D721Med (cell line): Measurements from ENCODE around the gene TMEM132A.

ENCODE experiments used
- DNase-seq: peaks from one replicate; pipeline ENCODE4 v3.0.0; 2011; ENCODE audit warnings: low spot score; ENCODE audit not compliant: insufficient read length
- FAIRE-seq: peaks from 2 replicates; lab custom pipeline; 2011; peaks lifted over from hg19 to GRCh38; lab: Jason Lieb, UNC
- CTCF ChIP-seq: IDR thresholded peaks from 2 replicates; pipeline ENCODE4 v1.5.1; 2012; ENCODE audit warnings: mild to moderate bottlenecking, control low read depth; ENCODE audit not compliant: insufficient read depth; ENCODE audit errors: missing control alignments

Gene TMEM132A

DNA sequence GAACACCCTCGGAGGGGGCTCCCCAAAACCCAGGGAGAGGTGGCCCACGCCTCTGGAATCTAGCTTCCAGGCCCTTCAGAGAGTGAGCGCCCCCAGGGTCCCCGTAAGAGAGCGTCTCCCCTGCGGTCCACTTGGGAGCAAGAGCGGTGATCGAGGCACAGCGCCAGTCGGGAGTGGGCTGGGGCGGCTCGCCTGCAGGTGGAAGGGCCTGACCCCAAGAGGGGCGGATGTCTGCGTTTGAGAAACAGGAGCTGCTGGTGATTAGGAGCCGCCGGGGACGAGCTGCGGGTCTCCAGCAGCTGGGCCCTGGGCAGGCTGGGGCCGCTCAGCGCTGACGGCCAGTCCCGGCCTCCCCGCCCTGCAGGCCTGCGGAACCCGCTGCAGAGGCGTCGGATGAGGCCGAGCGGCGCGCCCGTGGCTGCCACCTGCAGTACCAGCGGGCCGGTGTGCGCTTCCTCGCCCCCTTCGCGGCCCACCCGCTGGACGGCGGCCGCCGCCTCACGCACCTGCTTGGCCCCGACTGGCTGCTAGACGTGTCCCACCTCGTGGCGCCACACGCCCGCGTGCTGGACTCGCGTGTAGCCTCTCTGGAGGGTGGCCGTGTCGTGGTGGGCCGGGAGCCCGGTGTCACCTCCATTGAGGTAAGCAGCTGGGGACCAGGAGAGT is 10.0 kb downstream of the TMEM132A start:
- TF ChIP-seq CTCF: no peak
- FAIRE-seq (no peak), DNase-seq (no peak)

GRCh38 chr11:60934790-60935605 is 10.7 kb downstream of the TMEM132A start:
- no peak for TF ChIP-seq CTCF
- FAIRE-seq (no peak), DNase-seq (no peak)

DNA sequence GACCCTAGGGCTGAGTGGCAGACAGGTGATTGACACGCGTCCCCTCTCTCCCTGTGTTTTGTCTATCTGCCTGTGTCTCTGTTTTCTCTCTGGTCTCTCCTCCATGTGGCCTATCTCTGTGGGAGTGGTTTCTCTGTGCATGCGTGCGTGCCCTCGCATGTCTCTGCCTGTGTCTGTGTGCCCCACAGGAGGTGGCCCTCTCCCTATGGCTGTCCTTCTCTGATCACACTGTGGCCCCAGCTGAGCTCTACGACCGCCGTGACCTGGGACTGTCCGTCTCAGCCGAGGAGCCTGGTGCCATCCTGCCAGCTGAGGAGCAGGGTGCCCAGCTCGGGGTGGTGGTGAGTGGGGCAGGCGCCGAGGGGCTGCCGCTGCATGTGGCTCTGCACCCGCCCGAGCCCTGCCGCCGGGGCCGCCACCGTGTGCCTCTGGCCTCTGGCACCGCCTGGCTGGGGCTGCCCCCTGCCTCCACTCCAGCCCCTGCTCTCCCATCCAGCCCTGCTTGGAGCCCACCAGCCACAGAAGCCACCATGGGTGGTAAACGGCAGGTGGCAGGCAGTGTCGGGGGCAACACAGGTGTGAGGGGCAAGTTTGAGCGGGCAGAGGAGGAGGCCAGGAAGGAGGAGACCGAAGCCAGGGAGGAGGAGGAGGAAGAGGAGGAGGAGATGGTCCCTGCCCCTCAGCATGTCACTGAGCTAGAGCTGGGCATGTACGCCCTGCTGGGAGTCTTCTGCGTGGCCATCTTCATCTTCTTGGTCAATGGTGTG is 11.6 kb downstream of the TMEM132A start:
- FAIRE-seq (no peak), DNase-seq (no peak)
- TF ChIP-seq CTCF: no peak

DNA sequence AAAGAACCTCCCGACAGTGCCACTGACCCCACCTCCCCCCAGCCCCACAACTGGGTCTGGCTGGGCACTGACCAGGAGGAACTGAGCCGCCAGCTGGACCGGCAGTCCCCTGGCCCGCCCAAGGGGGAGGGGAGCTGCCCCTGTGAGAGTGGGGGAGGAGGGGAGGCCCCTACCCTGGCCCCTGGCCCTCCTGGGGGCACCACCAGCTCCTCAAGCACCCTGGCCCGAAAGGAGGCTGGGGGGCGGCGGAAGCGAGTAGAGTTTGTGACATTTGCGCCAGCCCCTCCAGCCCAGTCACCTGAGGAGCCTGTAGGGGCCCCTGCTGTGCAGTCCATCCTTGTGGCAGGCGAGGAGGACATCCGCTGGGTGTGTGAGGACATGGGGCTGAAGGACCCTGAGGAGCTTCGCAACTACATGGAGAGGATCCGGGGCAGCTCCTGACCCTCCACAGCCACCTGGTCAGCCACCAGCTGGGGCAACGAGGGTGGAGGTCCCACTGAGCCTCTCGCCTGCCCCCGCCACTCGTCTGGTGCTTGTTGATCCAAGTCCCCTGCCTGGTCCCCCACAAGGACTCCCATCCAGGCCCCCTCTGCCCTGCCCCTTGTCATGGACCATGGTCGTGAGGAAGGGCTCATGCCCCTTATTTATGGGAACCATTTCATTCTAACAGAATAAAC is 12.3 kb downstream of the TMEM132A start:
- no peak for FAIRE-seq
- no peak for DNase-seq
- no peak for TF ChIP-seq CTCF

DNA sequence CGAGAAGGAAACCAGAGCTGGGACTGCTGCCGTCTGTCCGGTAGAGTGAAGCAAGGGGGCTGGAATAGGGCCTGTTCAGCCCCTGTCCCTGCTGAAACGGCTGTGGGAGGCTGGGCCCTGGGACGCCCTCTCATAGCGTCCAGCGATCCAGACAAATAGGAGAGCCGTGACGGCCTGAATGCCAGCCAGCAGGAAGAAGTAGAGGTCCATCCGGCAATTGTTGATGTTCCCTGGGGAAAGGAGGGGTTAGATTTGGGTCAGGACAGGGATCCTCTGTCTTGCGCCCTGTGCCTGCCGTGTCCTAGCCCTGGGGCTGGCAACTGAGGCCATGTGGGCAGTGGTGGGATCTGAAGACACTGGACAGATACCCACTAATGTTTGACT is 12.9 kb downstream of the TMEM132A start:
- no peak for FAIRE-seq
- no peak for DNase-seq
- TF ChIP-seq CTCF: no peak

GRCh38 chr11:60937811-60938210 is 13.6 kb downstream of the TMEM132A start:
- TF ChIP-seq CTCF: no peak
- FAIRE-seq (no peak), DNase-seq (no peak)
